ENCODE results near the gene COMMD8. TPM values are rescaled to one million over a fixed set of nuclear protein-coding genes. Genes with fewer than 3 reads are reported as not detected.
"Not testable (repeated sequence)": the region's sequence is repeated elsewhere in the genome, so short reads cannot be mapped to it uniquely, and the experiment has no call there.

Gene COMMD8
- total RNA-seq, 1 donor from 2014 or later = 20.8 TPM

GRCh38 chr4:47488706-47489105 lies 25.2 kb upstream of the COMMD8 start:
- H3K9me3 Mint-ChIP-seq (ENCODE audit: low read depth) = peaks cover 3% of the 10 kb centered on the region
- peaks cover 17% of the 10 kb centered on the region for H3K4me1 Mint-ChIP-seq (ENCODE audit: low read depth)
- H3K4me3 Mint-ChIP-seq (ENCODE audit: low read depth) = no peak overlapping the region
- no peak for DNase-seq (ENCODE audit: low spot score, unreplicated experiment)
- H3K36me3 Mint-ChIP-seq (ENCODE audit: insufficient read depth) = peaks cover 3% of the 10 kb centered on the region
- H3K27me3 Mint-ChIP-seq = no peaks in the 10 kb centered on the region
- H3K27ac Mint-ChIP-seq = no peak overlapping the region
- no peak for TF ChIP-seq CTCF (IDR thresholded peaks at IDR 0.05; ENCODE audit: unreplicated experiment)

DNA sequence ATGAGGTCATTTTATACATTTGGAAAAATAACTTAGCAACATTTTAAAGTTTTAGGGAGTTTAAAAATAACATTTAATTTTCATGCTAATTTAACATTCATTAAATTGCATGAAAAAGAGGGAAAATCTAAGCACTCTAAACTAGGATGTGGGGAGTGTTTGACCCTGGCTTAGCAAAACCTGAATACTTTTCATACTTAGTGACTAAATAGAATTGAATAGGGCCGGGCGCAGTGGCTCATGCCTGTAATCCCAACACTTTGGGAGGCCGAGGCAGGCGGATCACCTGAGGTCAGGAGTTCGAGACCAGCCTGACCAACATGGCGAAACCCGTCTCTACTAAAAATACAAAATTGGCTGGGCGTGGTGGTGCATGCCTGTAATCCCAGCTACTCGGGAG lies 23.2 kb upstream of the COMMD8 start:
- not testable (repeated sequence) for H3K9me3 Mint-ChIP-seq (ENCODE audit: low read depth); H3K27ac Mint-ChIP-seq; H3K27me3 Mint-ChIP-seq; DNase-seq (ENCODE audit: low spot score, unreplicated experiment); H3K36me3 Mint-ChIP-seq (ENCODE audit: insufficient read depth)
- Mint-ChIP-seq H3K4me1 (ENCODE audit: low read depth) (peaks cover 20% of the 10 kb centered on the region), H3K4me3 (ENCODE audit: low read depth) (peak overlapping the region; percentile 99)

GRCh38 chr4:47486231-47486673 lies 22.8 kb upstream of the COMMD8 start:
- H3K36me3 Mint-ChIP-seq (ENCODE audit: insufficient read depth) = peaks cover 1% of the 10 kb centered on the region
- peaks cover 22% of the 10 kb centered on the region for H3K4me1 Mint-ChIP-seq (ENCODE audit: low read depth)
- H3K9me3 Mint-ChIP-seq (ENCODE audit: low read depth) = peaks cover 3% of the 10 kb centered on the region
- peak overlapping the region; percentile 99 for H3K4me3 Mint-ChIP-seq (ENCODE audit: low read depth)
- no peaks in the 10 kb centered on the region for H3K27me3 Mint-ChIP-seq
- DNase-seq (ENCODE audit: low spot score, unreplicated experiment) = no peak
- TF ChIP-seq CTCF (IDR thresholded peaks at IDR 0.05; ENCODE audit: unreplicated experiment) = no peak
- peak overlapping the region; percentile 99 for H3K27ac Mint-ChIP-seq

GRCh38 chr4:47485768-47486167 lies 22.3 kb upstream of the COMMD8 start:
- peak overlapping the region; percentile 99 for H3K27ac Mint-ChIP-seq
- peaks cover 22% of the 10 kb centered on the region for H3K4me1 Mint-ChIP-seq (ENCODE audit: low read depth)
- TF ChIP-seq CTCF (IDR thresholded peaks at IDR 0.05; ENCODE audit: unreplicated experiment) = no peak
- no peak for DNase-seq (ENCODE audit: low spot score, unreplicated experiment)
- peaks cover 3% of the 10 kb centered on the region for H3K9me3 Mint-ChIP-seq (ENCODE audit: low read depth)
- H3K36me3 Mint-ChIP-seq (ENCODE audit: insufficient read depth) = peaks cover 1% of the 10 kb centered on the region
- peak overlapping the region; percentile 99 for H3K4me3 Mint-ChIP-seq (ENCODE audit: low read depth)
- H3K27me3 Mint-ChIP-seq = no peaks in the 10 kb centered on the region

DNA sequence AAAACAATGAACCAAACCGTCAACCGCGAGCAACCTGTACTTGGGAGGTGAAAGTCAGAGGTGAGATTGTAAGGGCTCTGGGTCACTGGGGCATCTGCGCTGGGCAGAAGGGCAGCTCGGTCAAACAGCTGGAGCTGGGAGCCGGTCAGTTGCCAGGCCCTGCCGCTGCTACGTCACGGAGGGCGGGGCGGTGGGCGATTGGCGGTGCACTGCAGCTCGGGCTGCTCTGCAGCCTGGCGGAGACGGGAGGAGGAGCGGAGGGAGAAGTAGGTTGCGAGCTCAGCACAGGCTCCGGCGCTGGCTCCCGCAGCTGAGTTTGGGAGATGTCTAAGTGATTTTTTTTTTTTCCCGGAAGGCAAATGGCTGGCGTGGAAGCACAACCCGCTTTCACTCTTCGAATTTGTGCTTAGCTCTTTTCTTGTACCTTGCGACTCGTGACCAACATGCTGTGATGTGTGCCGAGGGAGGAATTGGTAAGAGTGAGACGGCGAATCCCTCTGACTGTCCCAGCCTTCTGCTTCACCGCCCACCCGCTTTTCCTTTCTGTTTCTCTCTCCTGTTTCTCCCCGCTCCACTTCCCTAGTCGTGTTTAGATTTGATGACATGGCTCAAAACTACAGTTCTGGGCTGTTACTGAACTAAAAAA lies 21.7 kb upstream of the COMMD8 start, which contains the start of gene ATP10D:
ATP10D (plus strand) TSS at position 229 of the 646 bp plus-strand sequence. CDS start 27,266 bp downstream, outside the sequence.
- H3K4me3 Mint-ChIP-seq (ENCODE audit: low read depth) = peak within 1 kb of the TSS; percentile 99
- peaks cover 22% of the 10 kb centered on the region for H3K4me1 Mint-ChIP-seq (ENCODE audit: low read depth)
- peaks cover 3% of the 10 kb centered on the region for H3K9me3 Mint-ChIP-seq (ENCODE audit: low read depth)
- peaks cover 1% of the 10 kb centered on the region for H3K36me3 Mint-ChIP-seq (ENCODE audit: insufficient read depth)
- peak; percentile 19 for TF ChIP-seq CTCF (IDR thresholded peaks at IDR 0.05; ENCODE audit: unreplicated experiment)
- H3K27ac Mint-ChIP-seq = peak within 1 kb of the TSS; percentile 99
- DNase-seq (ENCODE audit: low spot score, unreplicated experiment) = peak; percentile 82
- no peaks in the 10 kb centered on the region for H3K27me3 Mint-ChIP-seq

DNA sequence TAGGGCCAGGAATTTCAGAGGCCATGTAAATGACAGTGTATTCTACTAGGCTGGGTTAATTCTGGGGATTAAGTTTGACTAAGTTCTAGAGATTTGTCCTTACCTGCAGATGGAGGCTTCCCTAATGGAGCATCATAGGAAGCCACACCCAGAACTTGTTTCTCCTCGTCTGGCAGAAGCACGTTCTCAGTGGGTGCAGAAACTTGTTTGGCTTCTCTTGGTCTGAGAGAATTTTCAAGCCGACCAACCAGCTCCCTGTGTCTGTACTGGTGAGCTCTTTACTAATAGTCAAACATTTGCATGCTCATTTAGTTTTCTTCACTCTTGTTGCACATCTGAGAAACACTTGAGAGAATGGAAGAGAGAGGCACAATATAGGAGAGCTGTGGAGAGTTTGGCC lies 20.7 kb upstream of the COMMD8 start:
- Mint-ChIP-seq H3K9me3 (ENCODE audit: low read depth) (peaks cover 3% of the 10 kb centered on the region), H3K27ac (peak overlapping the region; percentile 73), H3K27me3 (no peaks in the 10 kb centered on the region), H3K4me1 (ENCODE audit: low read depth) (peaks cover 22% of the 10 kb centered on the region), H3K36me3 (ENCODE audit: insufficient read depth) (peaks cover 1% of the 10 kb centered on the region), H3K4me3 (ENCODE audit: low read depth) (peak overlapping the region; percentile 99)
- DNase-seq (ENCODE audit: low spot score, unreplicated experiment) = no peak
- no peak for TF ChIP-seq CTCF (IDR thresholded peaks at IDR 0.05; ENCODE audit: unreplicated experiment)
